HEK293T (cell line): ENCODE results near the gene RNF144A.

Experiments used
- CTCF ChIA-PET: fragments of 350-600 bp; formaldehyde crosslinking; extraction: SDS; loops from one replicate; lab custom pipeline; 2021; ENCODE audit warnings: antibody characterized with exemption, inconsistent platforms; lab: Yijun Ruan, JAX
- POLR2A ChIA-PET: fragments of 350-600 bp; formaldehyde crosslinking; extraction: SDS; loops from one replicate; lab custom pipeline; 2020; ENCODE audit warnings: antibody characterized with exemption, inconsistent platforms; lab: Yijun Ruan, JAX
- DNase-seq: peaks from one replicate; pipeline ENCODE4 v3.0.0; 2012; ENCODE audit warnings: mixed read lengths; ENCODE audit errors: extremely low spot score
- ARNT ChIP-seq: fragments of 450-650 bp; IDR thresholded peaks from 2 replicates; pipeline ENCODE4 v1.6.1; 2017; ENCODE audit warnings: mild to moderate bottlenecking
- BHLHE40 ChIP-seq: fragments of 450-650 bp; IDR thresholded peaks from 2 replicates; pipeline ENCODE4 v1.6.1; 2016; ENCODE audit warnings: mild to moderate bottlenecking, moderate library complexity, borderline replicate concordance
- CTBP1 ChIP-seq: fragments of 450-650 bp; IDR thresholded peaks from 2 replicates; pipeline ENCODE4 v1.6.1; 2016; ENCODE audit warnings: borderline replicate concordance
- ELF4 ChIP-seq: fragments of 450-650 bp; IDR thresholded peaks from 2 replicates; pipeline ENCODE4 v1.6.1; 2017; ENCODE audit warnings: antibody characterized with exemption
- FOXA1 ChIP-seq: fragments of 450-650 bp; IDR thresholded peaks from 2 replicates; pipeline ENCODE4 v1.6.1; 2016; ENCODE audit warnings: mild to moderate bottlenecking
- FOXK2 ChIP-seq: fragments of 450-650 bp; IDR thresholded peaks from 2 replicates; pipeline ENCODE4 v1.6.1; 2016; ENCODE audit warnings: mild to moderate bottlenecking
- FOXM1 ChIP-seq: fragments of 450-650 bp; IDR thresholded peaks from 2 replicates; pipeline ENCODE4 v1.6.1; 2017; ENCODE audit warnings: mild to moderate bottlenecking, borderline replicate concordance
- HDGF ChIP-seq: fragments of 450-650 bp; IDR thresholded peaks from 2 replicates; pipeline ENCODE4 v1.6.1; 2017; ENCODE audit warnings: antibody characterized with exemption, borderline replicate concordance
- L3MBTL2 ChIP-seq: fragments of 450-650 bp; conservative IDR thresholded peaks from 2 replicates; pipeline ENCODE4 v1.6.1; 2016; ENCODE audit warnings: mild to moderate bottlenecking
- LEF1 ChIP-seq: fragments of 450-650 bp; IDR thresholded peaks from 2 replicates; pipeline ENCODE4 v1.6.1; 2017; ENCODE audit warnings: mild to moderate bottlenecking, borderline replicate concordance
- NFRKB ChIP-seq: fragments of 450-650 bp; IDR thresholded peaks from 2 replicates; pipeline ENCODE4 v1.6.1; 2016; ENCODE audit warnings: mild to moderate bottlenecking, moderate library complexity
- PKNOX1 ChIP-seq: fragments of 450-650 bp; IDR thresholded peaks from 2 replicates; pipeline ENCODE4 v1.6.1; 2016
- SP1 ChIP-seq: fragments of 450-650 bp; IDR thresholded peaks from 2 replicates; pipeline ENCODE4 v1.6.1; 2017
- SUZ12 ChIP-seq: fragments of 450-650 bp; IDR thresholded peaks from 2 replicates; pipeline ENCODE4 v1.6.1; 2016; ENCODE audit warnings: mild to moderate bottlenecking
- TARDBP ChIP-seq: fragments of 450-650 bp; IDR thresholded peaks from 2 replicates; pipeline ENCODE4 v1.6.1; 2016
- ZNF384 ChIP-seq: fragments of 450-650 bp; IDR thresholded peaks from 2 replicates; pipeline ENCODE4 v1.6.1; 2016

The RNF144A gene

GRCh38 chr2:7040547-7040946 is 123.3 kb downstream of the RNF144A start:
- POLR2A ChIA-PET = no interaction called here
- CTCF ChIA-PET = no interaction called here
- TF ChIP-seq FOXM1 (no peak), FOXA1 (no peak), CTBP1 (no peak), SUZ12 (no peak), L3MBTL2 (no peak), HDGF (no peak), LEF1 (no peak), BHLHE40 (no peak), ARNT (no peak), ELF4 (no peak), TARDBP (no peak), FOXK2 (no peak)
- DNase-seq = no peak

- DNase-seq = no peak
- no peak for TF ChIP-seq NFRKB
- no peak for TF ChIP-seq HDGF
- TF ChIP-seq TARDBP = no peak
- no peak for TF ChIP-seq BHLHE40
- no peak for TF ChIP-seq PKNOX1
- no peak for TF ChIP-seq FOXM1
- no peak for TF ChIP-seq ZNF384
- no peak for TF ChIP-seq FOXK2
- TF ChIP-seq CTBP1 = no peak
- no peak for TF ChIP-seq SUZ12
- POLR2A ChIA-PET = no interaction called here
- CTCF ChIA-PET = no interaction called here
Measured at GRCh38 chr2:7041421-7041820, 124.2 kb downstream of the RNF144A start.

GRCh38 chr2:7043690-7044089 is 126.5 kb downstream of the RNF144A start:
- no peak for TF ChIP-seq ZNF384
- no peak for TF ChIP-seq CTBP1
- TF ChIP-seq SUZ12 = no peak
- TF ChIP-seq NFRKB = no peak
- no peak for TF ChIP-seq FOXK2
- TF ChIP-seq TARDBP = no peak
- no peak for TF ChIP-seq SP1
- TF ChIP-seq BHLHE40 = no peak
- no peak for TF ChIP-seq ELF4
- ChIA-PET CTCF (interaction anchor here (0.9 to 1.2 kb wide), 3 partner anchors 11 to 146 kb away, joined by 3 read pairs; no protein-coding TSS in a partner anchor), POLR2A (no interaction called here)
- no peak for DNase-seq

- CTCF ChIA-PET = interaction anchor here (0.6 to 1.2 kb wide), 6 partner anchors 9 to 147 kb away, joined by 3 to 5 read pairs (median 3); no protein-coding TSS in a partner anchor
- peak; percentile 66 for DNase-seq
- TF ChIP-seq ELF4 = no peak
- no peak for TF ChIP-seq PKNOX1
- no peak for TF ChIP-seq SP1
- TF ChIP-seq ARNT = no peak
- no peak for TF ChIP-seq L3MBTL2
- no peak for TF ChIP-seq FOXA1
- no peak for TF ChIP-seq SUZ12
- TF ChIP-seq HDGF = no peak
- TF ChIP-seq BHLHE40 = no peak
- TF ChIP-seq LEF1 = no peak
- TF ChIP-seq CTBP1 = no peak
- no peak for TF ChIP-seq NFRKB
- TF ChIP-seq FOXK2 = no peak
- TF ChIP-seq ZNF384 = no peak
- TF ChIP-seq FOXM1 = no peak
- TF ChIP-seq TARDBP = no peak
- POLR2A ChIA-PET = no interaction called here
Measured at GRCh38 chr2:7044253-7045250, 127.3 kb downstream of the RNF144A start.

GRCh38 chr2:7045601-7046590 is 128.7 kb downstream of the RNF144A start:
- POLR2A ChIA-PET = no interaction called here
- CTCF ChIA-PET = no interaction called here
- no peak for DNase-seq
- TF ChIP-seq LEF1 = no peak
- TF ChIP-seq PKNOX1 = no peak
- TF ChIP-seq L3MBTL2 = no peak
- no peak for TF ChIP-seq FOXA1
- no peak for TF ChIP-seq CTBP1
- no peak for TF ChIP-seq FOXM1
- no peak for TF ChIP-seq ARNT
- TF ChIP-seq TARDBP = no peak
- TF ChIP-seq HDGF = no peak
